GM13976 (cell line): Measurements from ENCODE around the gene CCR8.
"Not testable (repeated sequence)": the region's sequence is repeated elsewhere in the genome, so short reads cannot be mapped to it uniquely, and the experiment has no call there.

Experiments
- DNase-seq: peaks from one replicate; pipeline ENCODE4 v3.0.0; 2012; ENCODE audit warnings: low spot score
- in situ Hi-C: fragments of 300-500 bp; cut with MboI; formaldehyde crosslinking; loops from one replicate; pipeline ENCODE4 v1.12.0; 2022; ENCODE audit warnings: low sequenced_read_pairs, mixed read lengths, inconsistent platforms; ENCODE audit not compliant: unreplicated experiment
- TF ChIP-seq, protein P1 (sequence below): IDR thresholded peaks from 2 replicates; pipeline ENCODE4 v1.5.1; 2012; ENCODE audit warnings: borderline replicate concordance, mild to moderate bottlenecking; ENCODE audit not compliant: insufficient read depth; ENCODE audit errors: extremely low read depth, missing control alignments, control extremely low read depth

CCR8 gene

DNA sequence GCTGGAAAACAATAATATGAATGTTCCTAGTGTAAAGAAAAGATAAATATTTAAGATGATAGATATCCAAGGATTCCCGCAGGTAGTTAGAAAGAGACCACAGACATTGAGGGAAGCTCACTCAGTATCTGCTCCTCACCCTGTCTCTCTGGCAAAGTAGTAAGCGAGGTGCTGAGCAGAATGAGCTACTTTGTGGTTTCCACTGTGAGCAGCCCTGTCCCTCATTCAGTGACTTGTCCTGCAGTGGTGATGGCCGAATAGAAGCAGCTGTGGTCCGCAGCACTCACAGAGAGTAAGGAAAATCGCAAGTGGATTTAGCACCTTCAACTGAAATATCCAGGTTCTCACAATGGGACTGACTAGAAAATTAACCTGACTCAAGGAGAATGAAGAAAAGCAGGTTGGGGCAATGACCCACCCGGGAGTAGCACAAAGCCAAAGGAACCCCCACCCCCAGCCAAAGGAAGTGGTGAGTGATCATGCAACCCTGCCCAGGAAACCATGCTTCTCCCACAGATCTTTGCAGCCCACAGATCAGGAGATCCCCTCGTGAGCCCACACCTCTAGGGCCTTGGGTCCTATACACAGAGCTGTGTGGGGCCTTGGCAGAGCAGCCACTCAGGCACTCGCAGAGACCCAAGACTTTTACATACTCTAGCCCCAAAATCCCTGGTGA is 31.9 kb downstream of the CCR8 start:
- no peak for DNase-seq
- in situ Hi-C loops, result no loop called here
- TF ChIP-seq, protein P1, sequence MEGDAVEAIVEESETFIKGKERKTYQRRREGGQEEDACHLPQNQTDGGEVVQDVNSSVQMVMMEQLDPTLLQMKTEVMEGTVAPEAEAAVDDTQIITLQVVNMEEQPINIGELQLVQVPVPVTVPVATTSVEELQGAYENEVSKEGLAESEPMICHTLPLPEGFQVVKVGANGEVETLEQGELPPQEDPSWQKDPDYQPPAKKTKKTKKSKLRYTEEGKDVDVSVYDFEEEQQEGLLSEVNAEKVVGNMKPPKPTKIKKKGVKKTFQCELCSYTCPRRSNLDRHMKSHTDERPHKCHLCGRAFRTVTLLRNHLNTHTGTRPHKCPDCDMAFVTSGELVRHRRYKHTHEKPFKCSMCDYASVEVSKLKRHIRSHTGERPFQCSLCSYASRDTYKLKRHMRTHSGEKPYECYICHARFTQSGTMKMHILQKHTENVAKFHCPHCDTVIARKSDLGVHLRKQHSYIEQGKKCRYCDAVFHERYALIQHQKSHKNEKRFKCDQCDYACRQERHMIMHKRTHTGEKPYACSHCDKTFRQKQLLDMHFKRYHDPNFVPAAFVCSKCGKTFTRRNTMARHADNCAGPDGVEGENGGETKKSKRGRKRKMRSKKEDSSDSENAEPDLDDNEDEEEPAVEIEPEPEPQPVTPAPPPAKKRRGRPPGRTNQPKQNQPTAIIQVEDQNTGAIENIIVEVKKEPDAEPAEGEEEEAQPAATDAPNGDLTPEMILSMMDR, result no peak

DNA sequence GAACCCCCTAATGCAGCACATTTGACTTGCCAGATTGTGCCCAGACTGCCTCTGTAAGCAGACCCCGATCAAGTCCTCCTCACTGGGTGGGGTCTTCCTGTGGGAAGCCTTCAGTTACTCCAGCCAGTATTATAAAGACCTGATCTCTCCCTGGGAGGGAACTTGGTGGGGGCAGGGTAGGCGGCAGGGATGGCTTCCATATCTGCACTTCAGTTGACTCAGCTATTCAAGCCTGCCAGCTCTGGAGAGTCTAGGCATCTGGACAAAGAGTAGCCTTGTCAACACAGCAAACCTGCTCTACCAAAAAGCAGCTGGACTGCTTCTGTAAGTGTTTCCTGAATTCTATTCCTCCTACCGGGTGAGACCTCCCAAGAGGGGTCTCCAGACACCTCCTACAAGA is 32.7 kb downstream of the CCR8 start:
- no peak for DNase-seq
- TF ChIP-seq, protein P1, result no peak
- in situ Hi-C loops, result no loop called here

DNA sequence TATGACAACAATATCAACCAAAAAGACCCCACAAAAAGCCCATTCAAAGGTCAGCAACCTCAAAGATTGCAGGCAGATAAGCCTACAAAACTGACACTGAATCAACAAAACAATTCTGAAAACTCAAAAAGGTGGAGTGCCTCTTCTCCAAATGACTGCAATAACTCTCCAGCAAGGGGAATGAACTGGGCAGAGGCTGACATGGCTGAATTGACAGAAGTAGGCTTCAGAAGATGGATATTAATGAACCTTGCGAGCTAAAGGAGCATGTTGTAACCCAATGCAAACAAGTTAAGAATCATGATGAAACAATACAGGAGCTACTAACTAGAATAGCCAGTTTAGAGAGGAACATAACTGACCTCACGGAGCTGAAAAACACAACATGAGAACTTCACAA is 33.3 kb downstream of the CCR8 start:
- no peak for DNase-seq
- TF ChIP-seq, protein P1, result no peak
- in situ Hi-C loops, result no loop called here

DNA sequence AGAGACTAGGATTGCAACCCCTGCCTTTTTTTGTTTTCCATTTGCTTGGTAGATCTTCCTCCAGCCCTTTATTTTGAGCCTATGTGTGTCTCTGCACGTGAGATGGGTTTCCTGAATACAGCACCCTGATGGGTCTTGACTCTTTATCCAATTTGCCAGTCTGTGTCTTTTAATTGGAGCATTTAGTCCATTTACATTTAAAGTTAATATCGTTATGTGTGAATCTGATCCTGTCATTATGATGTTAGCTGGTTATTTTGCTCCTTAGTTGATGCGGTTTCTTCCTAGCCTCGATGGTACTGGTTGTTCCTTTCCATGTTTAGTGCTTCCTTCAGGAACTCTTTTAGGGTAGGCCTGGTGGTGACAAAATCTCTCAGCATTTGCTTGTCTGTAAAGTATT is 40.9 kb downstream of the CCR8 start:
- in situ Hi-C loops, DNase-seq: not testable (repeated sequence)

DNA sequence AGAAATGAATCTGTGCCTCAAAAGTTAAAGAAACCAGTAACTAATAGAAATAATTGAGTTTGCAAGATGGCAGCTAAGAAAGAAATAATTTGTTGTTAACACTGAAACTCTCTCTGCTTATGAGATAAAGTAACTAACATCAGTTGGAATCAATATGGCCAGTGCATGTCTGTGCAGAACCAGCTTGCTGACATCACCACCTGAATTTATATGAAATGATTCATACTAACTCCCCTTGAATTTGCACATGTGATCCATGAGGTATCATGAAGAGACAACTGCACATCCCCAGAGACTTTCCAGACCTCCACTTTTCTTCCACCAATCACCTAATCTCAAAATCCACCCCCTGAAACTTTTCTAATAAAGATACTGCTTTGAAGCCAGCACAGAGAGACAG is 43.3 kb downstream of the CCR8 start:
- TF ChIP-seq, protein P1, result no peak
- no peak for DNase-seq
- in situ Hi-C loops, result no loop called here

DNA sequence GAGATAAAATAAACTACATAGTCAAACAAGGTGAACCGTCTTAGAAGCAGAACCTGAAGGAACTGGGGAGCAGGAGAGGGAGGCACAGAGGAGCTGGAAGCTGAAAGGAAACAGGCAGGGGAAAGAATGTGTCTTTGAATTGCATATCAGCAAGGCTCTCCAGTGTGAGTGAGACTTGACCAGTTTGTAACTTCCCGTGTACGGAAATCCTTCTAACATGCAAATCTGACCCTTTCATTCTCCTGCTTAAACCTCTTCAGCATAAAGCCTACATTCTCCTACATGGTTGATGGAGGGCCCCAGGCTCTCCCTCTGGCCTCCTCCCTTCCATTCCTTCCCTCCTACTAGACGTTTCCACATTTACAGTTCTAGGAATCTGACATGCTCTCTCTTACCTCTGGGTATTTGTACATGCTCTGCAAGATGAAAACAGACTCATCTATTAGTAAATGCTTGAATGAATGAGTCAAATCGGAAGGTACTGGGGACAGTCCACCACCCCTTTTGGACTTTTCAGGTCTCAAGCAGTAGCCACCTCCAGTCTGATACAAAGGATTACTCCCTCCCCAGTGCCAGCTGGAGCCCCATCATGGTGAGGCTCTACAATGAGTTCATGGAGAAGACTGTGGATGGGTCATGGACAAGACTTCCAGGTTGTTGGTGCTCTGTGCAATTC is 47.6 kb downstream of the CCR8 start:
- in situ Hi-C loops, result loop anchor here (5.0 kb wide), 1 partner anchor 85 kb away; no protein-coding TSS in a partner anchor
- peak; percentile 18 for DNase-seq

DNA sequence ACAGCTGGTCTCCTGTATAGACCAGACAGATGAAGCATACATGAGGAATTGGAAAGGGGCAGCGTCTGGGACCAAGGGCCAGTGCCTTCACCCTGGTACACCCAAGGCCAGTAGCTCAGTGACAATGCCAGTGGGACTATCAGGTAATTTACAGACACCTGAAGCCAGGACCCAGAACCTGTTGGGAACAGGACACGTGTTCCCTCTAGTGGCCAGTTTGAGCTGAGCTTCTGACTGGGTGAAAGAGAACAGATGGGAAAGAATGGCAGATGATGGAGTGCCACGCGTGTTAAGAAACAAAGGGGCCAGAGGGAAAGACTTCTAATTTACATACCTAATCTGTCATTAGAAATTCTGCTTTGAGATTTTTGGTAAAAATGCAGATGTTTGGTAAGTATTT is 48.6 kb downstream of the CCR8 start:
- in situ Hi-C loops, result loop anchor here (5.0 kb wide), 1 partner anchor 86 kb away; no protein-coding TSS in a partner anchor
- TF ChIP-seq, protein P1, result peak; percentile 80
- peak; percentile 70 for DNase-seq

More for the DNA sequence above, 47.6 kb downstream of the CCR8 start:
- TF ChIP-seq, protein P1, result no peak
